Hematopoietic multipotent progenitor cell treated with erythropoietin and hydrocortisone succinate and interleukin-3 and kit ligand, for 4 days (in vitro differentiated cells): ENCODE data around the gene KDM4D.
"Not testable (repeated sequence)": the region's sequence is repeated elsewhere in the genome, so short reads cannot be mapped to it uniquely, and the experiment has no call there.

Experiments used
- DNase-seq: peaks from one replicate; pipeline ENCODE4 v3.0.0-alpha.2; 2015

Gene KDM4D

DNA sequence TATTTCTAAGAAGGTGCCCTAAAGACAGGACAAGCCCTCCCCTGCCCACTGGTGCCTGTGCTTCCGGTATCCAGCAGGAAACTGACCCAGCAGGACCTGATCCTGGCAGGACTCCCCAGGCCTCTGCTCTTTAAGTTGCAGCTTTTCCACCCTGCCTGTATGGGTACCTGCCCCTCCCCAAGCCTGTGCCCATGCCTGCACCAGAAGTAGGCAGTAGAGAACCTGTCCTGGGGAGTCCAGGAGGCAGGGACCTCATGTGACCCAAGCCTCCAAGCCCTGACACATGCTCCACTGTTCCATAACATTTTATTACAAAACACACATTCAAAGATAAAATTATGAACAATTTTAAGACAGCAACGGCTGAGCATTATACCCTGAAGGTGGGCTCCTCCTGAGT, 14.3 kb upstream of the KDM4D start:
- DNase-seq = no peak

DNA sequence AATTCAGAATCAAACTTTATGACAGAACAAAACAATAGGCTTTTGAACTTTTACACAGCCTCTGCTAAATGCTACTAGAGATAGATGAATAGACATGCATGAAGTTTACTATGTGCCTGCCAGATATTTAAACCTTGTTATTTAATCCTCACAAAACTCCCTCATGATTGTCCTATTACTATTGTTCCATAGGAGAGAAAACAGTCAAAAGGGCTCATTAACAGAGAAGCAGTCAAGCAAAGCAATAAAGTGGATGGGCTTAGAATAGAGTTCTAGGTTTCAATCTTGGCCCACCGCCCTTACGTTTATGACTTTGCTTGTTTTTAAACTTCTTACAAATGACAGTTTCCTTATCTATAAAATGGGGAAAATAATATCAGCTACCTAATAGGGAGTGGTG, 13.0 kb upstream of the KDM4D start:
- DNase-seq = no peak

DNA sequence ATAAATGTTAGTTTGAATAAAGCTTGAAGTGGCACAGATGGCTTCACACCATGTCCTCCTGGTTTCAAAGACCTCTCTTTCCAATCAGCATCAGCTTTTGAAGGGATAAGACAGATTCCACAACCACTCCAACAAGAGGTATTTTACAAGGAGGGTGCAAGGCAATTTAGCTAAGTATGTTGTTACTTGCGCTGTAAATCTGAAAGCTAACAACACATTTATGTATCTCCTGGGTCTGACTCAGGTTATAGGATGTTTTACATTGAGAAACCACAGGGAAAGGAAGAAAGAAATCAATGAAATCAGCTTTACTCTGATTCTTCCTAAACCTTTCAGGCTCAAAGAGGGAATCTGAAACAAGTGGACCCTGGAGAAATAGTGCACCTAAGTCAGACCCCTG, 12.3 kb upstream of the KDM4D start:
- DNase-seq = no peak

DNA sequence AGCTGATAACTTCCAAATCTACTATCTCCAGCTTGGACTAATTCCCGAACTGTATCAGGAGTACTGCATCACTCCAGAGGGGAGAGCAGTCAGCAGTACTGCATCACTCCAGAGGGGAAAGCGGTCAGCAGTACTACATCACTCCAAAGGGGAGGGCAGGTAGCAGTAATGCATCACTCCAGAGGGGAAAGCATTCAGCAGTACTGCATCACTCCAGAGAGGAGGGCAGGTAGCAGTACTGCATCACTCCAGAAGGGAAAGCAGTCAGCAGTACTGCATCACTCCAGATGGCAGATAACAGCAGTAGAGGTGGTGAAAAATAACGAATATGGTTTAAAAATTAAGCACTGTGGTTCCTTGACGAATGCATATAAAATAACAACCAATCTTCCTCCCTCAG, 8.6 kb upstream of the KDM4D start:
- no peak for DNase-seq

DNA sequence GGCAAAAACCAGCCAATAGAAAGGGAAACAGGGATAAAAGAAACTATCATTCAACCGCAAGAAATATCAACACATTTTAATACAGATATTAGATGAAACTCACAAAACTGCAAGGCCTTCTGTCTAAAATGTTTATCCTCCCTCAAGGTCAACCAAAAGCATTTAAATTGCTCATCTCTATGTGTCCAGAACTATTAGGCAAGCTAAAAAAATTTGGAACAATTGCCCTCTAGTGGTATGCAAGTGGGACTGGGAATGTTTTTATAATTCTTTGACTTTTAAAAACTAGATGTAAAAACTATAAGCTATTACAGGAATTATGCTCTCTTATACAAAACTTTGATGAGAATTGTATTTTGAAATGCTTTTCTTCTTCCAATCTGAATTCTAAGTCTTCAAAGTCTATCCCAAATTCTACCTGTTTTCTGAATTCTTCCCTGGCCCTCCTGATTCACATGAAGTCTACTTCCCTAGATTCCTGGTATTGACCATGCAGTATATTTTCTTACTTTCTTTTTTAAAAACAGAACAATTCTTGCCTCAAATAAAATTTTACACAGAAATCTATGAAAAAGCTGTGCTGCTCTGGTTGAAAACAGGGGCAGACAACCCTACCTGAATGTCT, 5.1 kb upstream of the KDM4D start:
- peak; percentile 55 for DNase-seq

- DNase-seq = peak; percentile 22
These were observed 810 bp upstream of the KDM4D start for GRCh38 chr11:94972700-94973098.

- DNase-seq = peak; percentile 10
These were observed 669 bp downstream of the KDM4D start for GRCh38 chr11:94974178-94974577.

DNA sequence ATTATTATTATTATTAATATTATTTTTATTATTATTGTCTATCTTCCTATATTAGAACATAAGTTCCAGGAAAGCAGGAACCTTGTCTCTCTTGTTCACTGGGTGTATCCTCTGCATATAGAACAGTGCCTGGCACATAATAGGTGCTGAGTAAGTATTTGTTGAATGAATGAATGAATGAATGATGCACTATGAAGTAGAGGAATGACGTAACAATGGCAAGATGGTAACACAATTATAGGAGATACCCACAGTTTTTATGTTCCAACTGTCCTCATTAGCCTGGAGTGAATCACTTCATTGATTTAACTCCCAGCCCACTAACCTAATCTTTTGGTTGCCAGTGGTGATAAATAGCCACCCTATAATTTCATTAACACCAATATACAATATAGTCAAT, 2.1 kb downstream of the KDM4D start:
- no peak for DNase-seq

- DNase-seq = no peak
These were observed 13.9 kb downstream of the KDM4D start for GRCh38 chr11:94987378-94987777.

GRCh38 chr11:94988748-94989147, 15.2 kb downstream of the KDM4D start:
- DNase-seq = no peak

- DNase-seq = no peak
These were observed 20.0 kb downstream of the KDM4D start for GRCh38 chr11:94993400-94993943.

- DNase-seq = peak; percentile 14
These were observed 23.9 kb downstream of the KDM4D start for GRCh38 chr11:94997437-94997836.

GRCh38 chr11:94998285-94998684, 24.8 kb downstream of the KDM4D start:
- no peak for DNase-seq

GRCh38 chr11:95003716-95004115, 30.2 kb downstream of the KDM4D start:
- no peak for DNase-seq

- no peak for DNase-seq
These were observed 32.1 kb downstream of the KDM4D start for GRCh38 chr11:95005642-95006041.

- DNase-seq = no peak
These were observed 37.9 kb downstream of the KDM4D start for GRCh38 chr11:95011376-95011775.

DNA sequence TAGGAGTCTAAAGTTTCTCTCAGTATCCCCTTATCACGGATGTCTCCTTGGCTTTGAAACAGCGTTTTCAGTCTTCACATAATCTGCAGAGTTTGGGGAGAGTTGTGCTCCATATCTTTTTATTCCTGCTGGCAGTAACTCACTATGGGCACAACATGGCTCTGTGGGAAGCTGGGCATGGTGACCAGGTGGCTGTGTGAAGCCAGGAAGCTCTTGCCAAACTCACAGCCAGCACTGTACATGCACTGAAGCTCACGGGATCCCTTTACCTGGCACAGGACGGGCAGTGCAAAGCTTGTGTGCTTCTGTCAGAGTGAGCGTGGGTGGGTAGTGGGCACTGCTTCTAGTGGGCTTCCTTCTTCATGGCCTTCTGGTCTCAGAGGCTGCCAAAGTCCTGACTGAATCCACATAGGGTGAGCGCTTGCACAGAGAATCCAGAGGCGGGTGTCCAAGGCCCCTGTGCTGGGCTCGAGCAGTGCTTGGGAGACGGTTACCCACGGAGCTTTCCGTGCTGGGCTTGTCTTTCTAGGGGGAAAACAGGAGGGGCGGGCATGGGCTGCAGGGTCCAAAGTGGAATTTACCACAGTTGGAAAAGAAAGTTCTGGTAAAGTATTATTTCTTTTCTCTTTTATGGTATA, 40.8 kb downstream of the KDM4D start:
- DNase-seq = no peak

DNA sequence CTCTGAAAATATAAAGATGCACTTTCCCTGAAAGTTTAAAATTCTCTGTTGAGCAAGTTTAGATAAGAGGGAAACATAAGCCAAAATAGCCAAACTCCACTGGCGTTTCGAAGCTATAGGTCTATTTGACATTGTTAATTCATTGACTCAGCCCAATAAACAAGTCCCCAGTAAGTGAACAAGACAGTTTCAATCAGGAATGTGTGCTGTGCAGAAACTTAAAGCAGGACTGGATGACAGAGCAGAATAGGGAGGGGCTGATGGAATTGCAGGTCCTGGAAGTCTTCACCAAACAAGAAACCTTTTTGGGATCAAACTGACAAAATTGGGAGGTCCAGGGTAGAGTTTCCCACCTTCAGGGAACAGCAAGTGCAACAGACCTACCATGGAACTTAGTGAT, 42.6 kb downstream of the KDM4D start:
- no peak for DNase-seq

GRCh38 chr11:95021468-95021867, 48.0 kb downstream of the KDM4D start:
- not testable (repeated sequence) for DNase-seq

GRCh38 chr11:95024958-95025357, 51.4 kb downstream of the KDM4D start, which contains the start of gene KDM4E:
KDM4E (plus strand) TSS chr11:95025258; CDS start chr11:95025558, 300 bp downstream.
- no peak for DNase-seq

- not testable (repeated sequence) for DNase-seq
These were observed 52.1 kb downstream of the KDM4D start for GRCh38 chr11:95025594-95025993.

DNA sequence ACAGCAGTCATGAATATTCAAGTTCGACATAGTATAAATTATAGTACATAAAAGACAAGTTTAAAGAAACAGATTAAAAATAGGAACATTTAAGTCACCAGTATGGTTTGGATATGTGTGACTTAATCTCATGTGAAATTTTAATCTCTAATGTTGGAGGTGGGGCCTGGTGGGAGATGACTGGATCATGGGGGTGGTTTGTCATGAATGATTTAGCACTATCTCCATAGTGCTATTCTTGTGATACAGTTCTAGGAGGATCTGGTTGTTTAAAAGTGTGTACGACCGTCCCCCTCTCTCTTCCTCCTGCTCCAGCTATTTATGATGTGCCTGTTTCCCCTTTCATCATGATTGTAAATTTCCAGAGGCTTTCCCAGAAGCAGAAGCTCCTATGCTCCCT, 54.8 kb downstream of the KDM4D start:
- DNase-seq = no peak

- DNase-seq = no peak
These were observed 59.5 kb downstream of the KDM4D start for GRCh38 chr11:95033051-95033450.

GRCh38 chr11:95035316-95035715, 61.8 kb downstream of the KDM4D start:
- DNase-seq = no peak
